Measurements from ENCODE around the gene LYPLAL1.

The LYPLAL1 gene

GRCh38 chr1:219209578-219209977, 35.9 kb downstream of the LYPLAL1 start:
- no peak overlapping the region for H3K4me3 ChIP-seq (ENCODE audit: low read length)

GRCh38 chr1:219210067-219210466, 36.4 kb downstream of the LYPLAL1 start:
- TF ChIP-seq CTCF (IDR thresholded peaks at IDR 0.05; ENCODE audit: low read length) = no peak
- TF ChIP-seq EZH2 (optimal IDR thresholded peaks at IDR 0.05; ENCODE audit: low read depth, low read length) = no peak
- no peak for TF ChIP-seq EZH2phosphoT487 (IDR thresholded peaks at IDR 0.05; ENCODE audit: low read length)
- H3K9me2 ChIP-seq (replicated peaks; ENCODE audit: insufficient read depth, low read length) = no peaks in the 10 kb centered on the region
- H3K4me2 ChIP-seq (ENCODE audit: low read depth, low read length) = no peak overlapping the region
- no peaks in the 10 kb centered on the region for H3K36me3 ChIP-seq (replicated peaks; ENCODE audit: insufficient read depth, low read length)
- H3K4me3 ChIP-seq (ENCODE audit: low read length) = no peak overlapping the region
- DNase-seq = no peak
- H3K79me2 ChIP-seq (ENCODE audit: low read length) = no peaks in the 10 kb centered on the region
- H2AFZ ChIP-seq (ENCODE audit: low read length) = no peak overlapping the region
- H3K27me3 ChIP-seq (replicated peaks; ENCODE audit: insufficient read depth, low read length) = no peaks in the 10 kb centered on the region
- no peaks in the 10 kb centered on the region for H3K4me1 ChIP-seq (ENCODE audit: low read length)
- no peak overlapping the region for H3K27ac ChIP-seq (ENCODE audit: low read length)
- H4K20me1 ChIP-seq (ENCODE audit: insufficient read depth, low read length) = no peaks in the 10 kb centered on the region
- H3F3A ChIP-seq (ENCODE audit: insufficient read depth, low read length) = no peaks in the 10 kb centered on the region
- H3K9ac ChIP-seq (ENCODE audit: low read length) = no peak overlapping the region
- H3K9me3 ChIP-seq (replicated peaks; ENCODE audit: insufficient read depth, low read length) = no peaks in the 10 kb centered on the region

More at GRCh38 chr1:219209578-219209977, 35.9 kb downstream of the LYPLAL1 start:
- Histone ChIP-seq H4K20me1 (ENCODE audit: insufficient read depth, low read length) (no peaks in the 10 kb centered on the region), H3K4me1 (ENCODE audit: low read length) (no peaks in the 10 kb centered on the region), H3K9me3 (replicated peaks; ENCODE audit: insufficient read depth, low read length) (no peaks in the 10 kb centered on the region), H3K4me2 (ENCODE audit: low read depth, low read length) (no peak overlapping the region), H3K79me2 (ENCODE audit: low read length) (no peaks in the 10 kb centered on the region), H3K27me3 (replicated peaks; ENCODE audit: insufficient read depth, low read length) (no peaks in the 10 kb centered on the region), H2AFZ (ENCODE audit: low read length) (no peak overlapping the region), H3K9ac (ENCODE audit: low read length) (no peak overlapping the region), H3K36me3 (replicated peaks; ENCODE audit: insufficient read depth, low read length) (no peaks in the 10 kb centered on the region), H3K27ac (ENCODE audit: low read length) (no peak overlapping the region), H3F3A (ENCODE audit: insufficient read depth, low read length) (no peaks in the 10 kb centered on the region), H3K9me2 (replicated peaks; ENCODE audit: insufficient read depth, low read length) (no peaks in the 10 kb centered on the region)
- TF ChIP-seq EZH2 (optimal IDR thresholded peaks at IDR 0.05; ENCODE audit: low read depth, low read length) (no peak), EZH2phosphoT487 (IDR thresholded peaks at IDR 0.05; ENCODE audit: low read length) (no peak), CTCF (IDR thresholded peaks at IDR 0.05; ENCODE audit: low read length) (no peak)
- DNase-seq = no peak

GRCh38 chr1:219215477-219215876, 41.8 kb downstream of the LYPLAL1 start:
- H4K20me1 ChIP-seq (ENCODE audit: insufficient read depth, low read length) = no peaks in the 10 kb centered on the region
- no peaks in the 10 kb centered on the region for H3F3A ChIP-seq (ENCODE audit: insufficient read depth, low read length)
- no peaks in the 10 kb centered on the region for H3K36me3 ChIP-seq (replicated peaks; ENCODE audit: insufficient read depth, low read length)
- H3K4me2 ChIP-seq (ENCODE audit: low read depth, low read length) = no peak overlapping the region
- H3K4me3 ChIP-seq (ENCODE audit: low read length) = no peak overlapping the region
- H3K27ac ChIP-seq (ENCODE audit: low read length) = no peak overlapping the region
- H3K9me2 ChIP-seq (replicated peaks; ENCODE audit: insufficient read depth, low read length) = no peaks in the 10 kb centered on the region
- H3K79me2 ChIP-seq (ENCODE audit: low read length) = no peaks in the 10 kb centered on the region
- no peak overlapping the region for H3K9ac ChIP-seq (ENCODE audit: low read length)
- H3K27me3 ChIP-seq (replicated peaks; ENCODE audit: insufficient read depth, low read length) = no peaks in the 10 kb centered on the region
- H3K9me3 ChIP-seq (replicated peaks; ENCODE audit: insufficient read depth, low read length) = no peaks in the 10 kb centered on the region
- DNase-seq = no peak
- no peaks in the 10 kb centered on the region for H3K4me1 ChIP-seq (ENCODE audit: low read length)
- TF ChIP-seq EZH2 (optimal IDR thresholded peaks at IDR 0.05; ENCODE audit: low read depth, low read length) = no peak
- no peak for TF ChIP-seq CTCF (IDR thresholded peaks at IDR 0.05; ENCODE audit: low read length)
- no peak for TF ChIP-seq EZH2phosphoT487 (IDR thresholded peaks at IDR 0.05; ENCODE audit: low read length)
- no peak overlapping the region for H2AFZ ChIP-seq (ENCODE audit: low read length)

Measured in MM.1S (cell line).